Measurements from ENCODE around the gene VDR. TPM values are rescaled to one million over a fixed set of nuclear protein-coding genes. Genes with fewer than 3 reads are reported as not detected.

VDR gene
- total RNA-seq, 1 donor from 2014 or later = not detected

DNA sequence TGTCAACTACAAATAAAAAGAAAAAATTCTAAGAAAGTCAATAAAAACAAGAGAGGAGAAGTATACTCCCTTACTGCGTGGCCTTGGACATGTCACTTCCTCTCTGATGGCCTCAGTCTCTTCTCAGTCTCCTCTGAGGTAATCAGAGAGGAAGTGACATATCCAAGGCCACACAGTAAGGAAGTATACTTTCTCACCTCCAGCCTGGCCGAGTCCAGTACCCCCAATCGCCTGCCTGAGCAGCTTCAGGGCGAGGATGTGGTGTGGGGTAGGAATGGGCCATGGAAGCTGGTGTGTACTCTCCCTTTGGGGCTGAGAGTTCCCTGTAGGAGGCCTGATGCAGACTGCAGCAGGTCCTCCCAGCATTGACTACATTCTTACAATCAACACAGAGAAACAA lies 15.8 kb downstream of the VDR start:
- no peaks in the 10 kb centered on the region for H3K36me3 Mint-ChIP-seq
- no peaks in the 10 kb centered on the region for H3K9me3 Mint-ChIP-seq
- no peak overlapping the region for H3K4me3 Mint-ChIP-seq
- DNase-seq (ENCODE audit: low spot score) = no peak
- peaks cover 8% of the 10 kb centered on the region for H3K4me1 ChIP-seq
- no peak overlapping the region for H3K27ac Mint-ChIP-seq
- no peaks in the 10 kb centered on the region for H4K20me1 ChIP-seq (ENCODE audit: low read depth)
- no peaks in the 10 kb centered on the region for H3K36me3 ChIP-seq
- H3F3A ChIP-seq (ENCODE audit: low read depth) = no peaks in the 10 kb centered on the region
- peaks cover 15% of the 10 kb centered on the region for H3K27me3 Mint-ChIP-seq (ENCODE audit: insufficient read depth, low read depth)
- no peak overlapping the region for H3K4me2 ChIP-seq
- no peaks in the 10 kb centered on the region for H3K9me3 ChIP-seq (ENCODE audit: low read depth)
- no peak overlapping the region for H3K27ac ChIP-seq
- peaks cover 25% of the 10 kb centered on the region for H3K4me1 Mint-ChIP-seq
- H3K4me3 ChIP-seq = no peak overlapping the region
- no peak for TF ChIP-seq CTCF (IDR thresholded peaks at IDR 0.05)
- TF ChIP-seq EZH2 (IDR thresholded peaks at IDR 0.05) = no peak
- TF ChIP-seq EZH2phosphoT487 (IDR thresholded peaks at IDR 0.05) = no peak
- no peak overlapping the region for H2AFZ ChIP-seq (replicated peaks)
- no peaks in the 10 kb centered on the region for H3K79me2 ChIP-seq (ENCODE audit: low read depth)
- no peak overlapping the region for H3K9ac ChIP-seq
- H3K27me3 ChIP-seq = no peaks in the 10 kb centered on the region

- no peak overlapping the region for H3K4me3 Mint-ChIP-seq
Observed at GRCh38 chr12:47888153-47888819, 16.5 kb downstream of the VDR start.

DNA sequence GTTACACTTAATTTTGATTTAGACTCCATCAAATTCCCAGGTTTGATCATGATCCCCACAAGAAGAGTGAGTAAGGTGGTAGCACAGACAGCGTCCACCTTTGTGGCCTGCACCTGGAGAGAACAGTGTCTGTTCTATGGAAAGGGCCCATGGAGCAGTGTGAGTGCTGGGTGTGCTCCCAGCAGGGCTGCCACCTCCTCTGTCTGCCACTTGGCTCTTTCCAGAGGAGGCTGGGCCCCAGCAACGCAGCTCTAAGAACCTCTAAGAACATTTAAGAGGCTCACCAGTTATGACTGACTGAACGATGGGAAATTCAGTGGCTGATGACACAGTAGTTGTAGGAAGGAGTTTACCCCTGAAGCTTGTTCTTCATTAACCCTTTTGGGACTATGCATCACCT lies 17.3 kb downstream of the VDR start:
- H3K4me3 Mint-ChIP-seq = no peak overlapping the region

More at GRCh38 chr12:47888153-47888819, 16.5 kb downstream of the VDR start:
- H2AFZ ChIP-seq (replicated peaks) = no peak overlapping the region
- no peaks in the 10 kb centered on the region for H3K36me3 ChIP-seq
- no peaks in the 10 kb centered on the region for H3K79me2 ChIP-seq (ENCODE audit: low read depth)
- no peak overlapping the region for H3K9ac ChIP-seq
- no peak for DNase-seq (ENCODE audit: low spot score)
- no peak for TF ChIP-seq EZH2 (IDR thresholded peaks at IDR 0.05)
- no peak for TF ChIP-seq EZH2phosphoT487 (IDR thresholded peaks at IDR 0.05)
- TF ChIP-seq CTCF (IDR thresholded peaks at IDR 0.05) = no peak
- Mint-ChIP-seq H3K27me3 (ENCODE audit: insufficient read depth, low read depth) (peaks cover 12% of the 10 kb centered on the region), H3K27ac (no peak overlapping the region), H3K4me1 (peaks cover 28% of the 10 kb centered on the region), H3K36me3 (no peaks in the 10 kb centered on the region), H3K9me3 (no peaks in the 10 kb centered on the region)
- no peaks in the 10 kb centered on the region for H3K9me3 ChIP-seq (ENCODE audit: low read depth)
- H3K27ac ChIP-seq = no peak overlapping the region
- no peaks in the 10 kb centered on the region for H3K27me3 ChIP-seq
- H3K4me1 ChIP-seq = peaks cover 8% of the 10 kb centered on the region
- H3F3A ChIP-seq (ENCODE audit: low read depth) = no peaks in the 10 kb centered on the region
- H4K20me1 ChIP-seq (ENCODE audit: low read depth) = no peaks in the 10 kb centered on the region
- no peak overlapping the region for H3K4me3 ChIP-seq
- H3K4me2 ChIP-seq = no peak overlapping the region

More for the DNA sequence above, 17.3 kb downstream of the VDR start:
- no peak for TF ChIP-seq CTCF (IDR thresholded peaks at IDR 0.05)
- TF ChIP-seq EZH2phosphoT487 (IDR thresholded peaks at IDR 0.05) = no peak
- no peak for TF ChIP-seq EZH2 (IDR thresholded peaks at IDR 0.05)
- no peaks in the 10 kb centered on the region for H3K27me3 ChIP-seq
- H3K36me3 ChIP-seq = no peaks in the 10 kb centered on the region
- no peaks in the 10 kb centered on the region for H3K79me2 ChIP-seq (ENCODE audit: low read depth)
- peaks cover 15% of the 10 kb centered on the region for H3K27me3 Mint-ChIP-seq (ENCODE audit: insufficient read depth, low read depth)
- H4K20me1 ChIP-seq (ENCODE audit: low read depth) = no peaks in the 10 kb centered on the region
- no peak overlapping the region for H3K4me3 ChIP-seq
- H3K27ac Mint-ChIP-seq = no peak overlapping the region
- H3F3A ChIP-seq (ENCODE audit: low read depth) = no peaks in the 10 kb centered on the region
- peaks cover 8% of the 10 kb centered on the region for H3K4me1 ChIP-seq
- no peaks in the 10 kb centered on the region for H3K9me3 Mint-ChIP-seq
- DNase-seq (ENCODE audit: low spot score) = no peak
- no peak overlapping the region for H3K27ac ChIP-seq
- no peaks in the 10 kb centered on the region for H3K9me3 ChIP-seq (ENCODE audit: low read depth)
- H3K4me2 ChIP-seq = no peak overlapping the region
- no peaks in the 10 kb centered on the region for H3K36me3 Mint-ChIP-seq
- no peak overlapping the region for H2AFZ ChIP-seq (replicated peaks)
- no peak overlapping the region for H3K9ac ChIP-seq
- H3K4me1 Mint-ChIP-seq = peaks cover 28% of the 10 kb centered on the region
